Hepatocyte (in vitro differentiated cells): ENCODE measurements around the gene OR7D2.

Source experiments
- EZH2 ChIP-seq: fragments of 200-600 bp; sonication (generic); IDR thresholded peaks from 2 replicates; pipeline ENCODE4 v1.6.1; 2016; ENCODE audit warnings: antibody characterized with exemption, mild to moderate bottlenecking, borderline replicate concordance
- TF ChIP-seq, protein P1 (sequence below): fragments of 200-600 bp; sonication (generic); IDR thresholded peaks from 2 replicates; pipeline ENCODE4 v1.5.1; 2016; ENCODE audit warnings: antibody characterized with exemption, mild to moderate bottlenecking; ENCODE audit not compliant: poor library complexity

DNA sequence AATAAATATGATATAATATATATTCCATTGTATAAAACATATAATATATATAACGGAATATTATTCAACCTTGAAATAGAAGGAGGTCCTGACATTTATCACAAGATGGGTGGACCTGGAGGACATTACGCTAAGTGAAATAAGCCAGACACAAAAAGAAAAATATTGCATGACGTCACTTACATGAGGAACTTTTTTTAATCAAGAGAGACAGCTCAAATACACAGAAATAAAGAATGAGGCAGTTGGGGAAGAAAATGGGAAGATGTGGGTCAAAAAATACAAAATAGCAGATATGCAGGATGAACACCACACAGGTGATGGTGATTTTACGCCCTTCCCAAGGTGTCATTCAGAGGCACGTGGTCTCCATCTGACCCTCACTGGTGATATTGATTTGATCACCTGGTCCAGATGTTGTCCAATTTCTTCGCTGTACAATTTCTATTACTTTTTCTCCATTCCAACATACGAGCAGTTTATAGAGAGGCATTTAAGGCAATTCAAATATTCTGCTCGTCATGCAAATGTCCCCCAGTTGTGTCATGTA is 39.1 kb upstream of the OR7D2 start:
- TF ChIP-seq, protein P1, sequence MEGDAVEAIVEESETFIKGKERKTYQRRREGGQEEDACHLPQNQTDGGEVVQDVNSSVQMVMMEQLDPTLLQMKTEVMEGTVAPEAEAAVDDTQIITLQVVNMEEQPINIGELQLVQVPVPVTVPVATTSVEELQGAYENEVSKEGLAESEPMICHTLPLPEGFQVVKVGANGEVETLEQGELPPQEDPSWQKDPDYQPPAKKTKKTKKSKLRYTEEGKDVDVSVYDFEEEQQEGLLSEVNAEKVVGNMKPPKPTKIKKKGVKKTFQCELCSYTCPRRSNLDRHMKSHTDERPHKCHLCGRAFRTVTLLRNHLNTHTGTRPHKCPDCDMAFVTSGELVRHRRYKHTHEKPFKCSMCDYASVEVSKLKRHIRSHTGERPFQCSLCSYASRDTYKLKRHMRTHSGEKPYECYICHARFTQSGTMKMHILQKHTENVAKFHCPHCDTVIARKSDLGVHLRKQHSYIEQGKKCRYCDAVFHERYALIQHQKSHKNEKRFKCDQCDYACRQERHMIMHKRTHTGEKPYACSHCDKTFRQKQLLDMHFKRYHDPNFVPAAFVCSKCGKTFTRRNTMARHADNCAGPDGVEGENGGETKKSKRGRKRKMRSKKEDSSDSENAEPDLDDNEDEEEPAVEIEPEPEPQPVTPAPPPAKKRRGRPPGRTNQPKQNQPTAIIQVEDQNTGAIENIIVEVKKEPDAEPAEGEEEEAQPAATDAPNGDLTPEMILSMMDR: no peak
- TF ChIP-seq EZH2: no peak
